ENCODE measurements around the gene RAPSN.

The RAPSN gene

GRCh38 chr11:47448566-47449427 is at the start of gene RAPSN:
TSS of gene RAPSN (minus strand) at chr11:47449136. CDS start at chr11:47448964, 172 bp downstream.
- no peak for DNase-seq

GRCh38 chr11:47498149-47498548 is 49.2 kb upstream of the RAPSN start:
- no peak for DNase-seq

- no peak for DNase-seq
These were observed 47.9 kb upstream of the RAPSN start for GRCh38 chr11:47496808-47497207.

- DNase-seq = no peak
These were observed 46.9 kb upstream of the RAPSN start for GRCh38 chr11:47495856-47496217.

- no peak for DNase-seq
These were observed 46.3 kb upstream of the RAPSN start for GRCh38 chr11:47495011-47495855.

- DNase-seq = no peak
These were observed 40.4 kb upstream of the RAPSN start for GRCh38 chr11:47489395-47489755.

GRCh38 chr11:47488674-47489394 is 39.9 kb upstream of the RAPSN start:
- DNase-seq = no peak

GRCh38 chr11:47488111-47488510 is 39.2 kb upstream of the RAPSN start:
- no peak for DNase-seq

- DNase-seq = no peak
These were observed 38.5 kb upstream of the RAPSN start for GRCh38 chr11:47487421-47487820.

GRCh38 chr11:47485107-47485506 is 36.2 kb upstream of the RAPSN start:
- no peak for DNase-seq

GRCh38 chr11:47483457-47483856 is 34.5 kb upstream of the RAPSN start:
- no peak for DNase-seq

- no peak for DNase-seq
These were observed 31.8 kb upstream of the RAPSN start for GRCh38 chr11:47480762-47481161.

GRCh38 chr11:47478651-47479329 is 29.9 kb upstream of the RAPSN start:
- DNase-seq = no peak

GRCh38 chr11:47477753-47478152 is 28.8 kb upstream of the RAPSN start:
- no peak for DNase-seq

- peak; percentile 35 for DNase-seq
These were observed 28.4 kb upstream of the RAPSN start for GRCh38 chr11:47477323-47477722.

GRCh38 chr11:47470671-47471070 is 21.7 kb upstream of the RAPSN start:
- DNase-seq = no peak

GRCh38 chr11:47469361-47470179 is 20.6 kb upstream of the RAPSN start:
- DNase-seq = no peak

GRCh38 chr11:47468598-47469214 is 19.8 kb upstream of the RAPSN start:
- DNase-seq = no peak

GRCh38 chr11:47467357-47467756 is 18.4 kb upstream of the RAPSN start:
- no peak for DNase-seq

- peak; percentile 55 for DNase-seq
These were observed 17.8 kb upstream of the RAPSN start for GRCh38 chr11:47466701-47467250.

GRCh38 chr11:47466201-47466600 is 17.3 kb upstream of the RAPSN start:
- no peak for DNase-seq
